HG03439 (cell line): ENCODE data around the gene TADA2B.

Experiments used
- ATAC-seq: cut with Tn5 transposase; IDR thresholded peaks from one replicate; pipeline ENCODE4 v1.9.1; 2021; ENCODE audit warnings: mild to moderate bottlenecking, moderate library complexity; ENCODE audit not compliant: unreplicated experiment

Gene TADA2B

GRCh38 chr4:7043284-7044136 is at the start of gene TADA2B:
Gene TADA2B (plus strand): TSS chr4:7043372. CDS start chr4:7043580, 208 bp downstream.
- ATAC-seq, result peak; percentile 23

GRCh38 chr4:6996481-6996880 is 46.7 kb upstream of the TADA2B start:
- ATAC-seq, result no peak

GRCh38 chr4:6999172-7000086 is 43.7 kb upstream of the TADA2B start:
- ATAC-seq, result no peak

- no peak for ATAC-seq
Measured at GRCh38 chr4:7000421-7001176, 42.6 kb upstream of the TADA2B start.

GRCh38 chr4:7001271-7001670 is 41.9 kb upstream of the TADA2B start:
- no peak for ATAC-seq

GRCh38 chr4:7002336-7002735 is 40.8 kb upstream of the TADA2B start:
- ATAC-seq, result no peak

- ATAC-seq, result no peak
Measured at GRCh38 chr4:7003176-7003878, 39.8 kb upstream of the TADA2B start.

- ATAC-seq, result no peak
Measured at GRCh38 chr4:7003879-7004240, 39.3 kb upstream of the TADA2B start.

- ATAC-seq, result no peak
Measured at GRCh38 chr4:7004331-7004730, 38.8 kb upstream of the TADA2B start.

GRCh38 chr4:7005571-7005970 is 37.6 kb upstream of the TADA2B start:
- ATAC-seq, result no peak

GRCh38 chr4:7006411-7006810 is 36.8 kb upstream of the TADA2B start:
- ATAC-seq, result no peak

GRCh38 chr4:7007142-7007907 is 35.8 kb upstream of the TADA2B start:
- no peak for ATAC-seq

- no peak for ATAC-seq
Measured at GRCh38 chr4:7007944-7008343, 35.2 kb upstream of the TADA2B start.

GRCh38 chr4:7009564-7009963 is 33.6 kb upstream of the TADA2B start:
- no peak for ATAC-seq

GRCh38 chr4:7013175-7013574 is 30.0 kb upstream of the TADA2B start:
- no peak for ATAC-seq

- no peak for ATAC-seq
Measured at GRCh38 chr4:7014815-7015214, 28.4 kb upstream of the TADA2B start.

GRCh38 chr4:7015383-7016035 is 27.7 kb upstream of the TADA2B start:
- ATAC-seq, result no peak

GRCh38 chr4:7016086-7016485 is 27.1 kb upstream of the TADA2B start:
- no peak for ATAC-seq

- ATAC-seq, result no peak
Measured at GRCh38 chr4:7016512-7016911, 26.7 kb upstream of the TADA2B start.
